SKM-1 treated with dmso at 0.1 percent for 144 hours (cell line): ENCODE data around the gene ARL6.

Experiments
- DNase-seq: peaks from one replicate; lab custom pipeline; 2025; ENCODE audit not compliant: unreplicated experiment; lab: John Stamatoyannopoulos, UW

Gene ARL6

GRCh38 chr3:97764407-97765238 lies at the start of gene ARL6:
Gene ARL6 (plus strand): TSS chr3:97764758. CDS start chr3:97768108, 3,350 bp downstream.
- DNase-seq, result peak; percentile 77

- peak; percentile 67 for DNase-seq
Measured at GRCh38 chr3:97719156-97719821, 45.3 kb upstream of the ARL6 start.

- no peak for DNase-seq
Measured at GRCh38 chr3:97720417-97720816, 44.1 kb upstream of the ARL6 start.

- no peak for DNase-seq
Measured at GRCh38 chr3:97721446-97721845, 43.1 kb upstream of the ARL6 start.

GRCh38 chr3:97736928-97737327 lies 27.6 kb upstream of the ARL6 start:
- no peak for DNase-seq

- DNase-seq, result no peak
Measured at GRCh38 chr3:97738761-97739160, 25.8 kb upstream of the ARL6 start.

- DNase-seq, result no peak
Measured at GRCh38 chr3:97742036-97742435, 22.5 kb upstream of the ARL6 start.

- DNase-seq, result no peak
Measured at GRCh38 chr3:97744289-97744688, 20.3 kb upstream of the ARL6 start.

GRCh38 chr3:97763586-97764406 lies 762 bp upstream of the ARL6 start:
- no peak for DNase-seq

- DNase-seq, result no peak
Measured at GRCh38 chr3:97765336-97765735, 778 bp downstream of the ARL6 start.

GRCh38 chr3:97772926-97773325 lies 8.4 kb downstream of the ARL6 start:
- no peak for DNase-seq

- no peak for DNase-seq
Measured at GRCh38 chr3:97778152-97778551, 13.6 kb downstream of the ARL6 start.

GRCh38 chr3:97793420-97794019 lies 29.0 kb downstream of the ARL6 start:
- peak; percentile 47 for DNase-seq

- DNase-seq, result no peak
Measured at GRCh38 chr3:97795951-97796350, 31.4 kb downstream of the ARL6 start.

- DNase-seq, result no peak
Measured at GRCh38 chr3:97804471-97804870, 39.9 kb downstream of the ARL6 start.

GRCh38 chr3:97810779-97811390 lies 46.3 kb downstream of the ARL6 start:
- no peak for DNase-seq

GRCh38 chr3:97815149-97815917 lies 50.8 kb downstream of the ARL6 start:
- DNase-seq, result no peak

- DNase-seq, result no peak
Measured at GRCh38 chr3:97816811-97817210, 52.3 kb downstream of the ARL6 start.

- DNase-seq, result no peak
Measured at GRCh38 chr3:97817965-97818364, 53.4 kb downstream of the ARL6 start.

- no peak for DNase-seq
Measured at GRCh38 chr3:97820780-97821179, 56.2 kb downstream of the ARL6 start.
